Endothelial cell of umbilical vein (primary cell): Measurements from ENCODE around the gene STXBP5. TPM values are rescaled to one million over a fixed set of nuclear protein-coding genes. Genes with fewer than 3 reads are reported as not detected.

Experiments
- BruUV-seq: library from RNA; stranded (reverse); fragments of 400-500 nt; replicated peaks from 2 replicates; lab custom pipeline; 2021; lab: Mats Ljungman, UMichigan
- CTCF ChIA-PET: fragments of 300-600, 350-600 bp; sonication (Branson Sonifier 250); formaldehyde crosslinking; loops from one replicate; lab custom pipeline; 2021; ENCODE audit warnings: antibody characterized with exemption, inconsistent platforms; lab: Charles Lee
- POLR2A ChIA-PET: fragments of 300-600, 350-600 bp; sonication (Branson Sonifier 250); formaldehyde crosslinking; loops from one replicate; lab custom pipeline; 2021; ENCODE audit warnings: antibody characterized with exemption, inconsistent platforms; lab: Charles Lee
- DNase-seq: peaks from one replicate; pipeline ENCODE4 v3.0.0-alpha.2; 2011; ENCODE audit warnings: low read depth, low spot score
- FAIRE-seq: peaks from 2 replicates; lab custom pipeline; 2011; peaks lifted over from hg19 to GRCh38; lab: Jason Lieb, UNC
- H2AFZ ChIP-seq: 2 replicates; pipeline ENCODE4 v1.6.0; 2012; ENCODE audit warnings: low read depth, low read length, control low read depth, inconsistent platforms
- H3K27ac ChIP-seq: 2 replicates; pipeline ENCODE4 v1.5.1; 2011; ENCODE audit warnings: low read depth, mild to moderate bottlenecking, control low read depth, low read length, moderate library complexity; ENCODE audit not compliant: insufficient read depth
- H3K27me3 ChIP-seq, 2 experiments: 2 replicates each; pipeline versions ENCODE4 v1.6.0 to v1.6.1; 2011; ENCODE audit warnings: low read length in 2 of 2, mixed read lengths in 1 of 2; ENCODE audit not compliant: control insufficient read depth in 2 of 2, insufficient read depth in 2 of 2
- H3K36me3 ChIP-seq, 2 experiments: 2 replicates in 1 of 2; 3 replicates in 1 of 2; pipeline ENCODE4 v1.5.1; 2011; ENCODE audit warnings: low read length in 2 of 2, mild to moderate bottlenecking in 1 of 2, moderate library complexity in 1 of 2; ENCODE audit not compliant: control insufficient read depth in 2 of 2, insufficient read depth in 2 of 2; ENCODE audit errors: extremely low read depth in 1 of 2
- H3K4me1 ChIP-seq: 3 replicates; pipeline ENCODE4 v1.5.1; 2011; ENCODE audit warnings: mild to moderate bottlenecking, low read length; ENCODE audit not compliant: control insufficient read depth, insufficient read depth; ENCODE audit errors: extremely low read depth
- H3K4me2 ChIP-seq: 2 replicates; pipeline ENCODE4 v1.6.1; 2011; ENCODE audit warnings: low read length, control low read depth, mixed read lengths; ENCODE audit not compliant: insufficient read depth
- H3K4me3 ChIP-seq, 3 experiments: fragments of 200-600 bp in 1 of 3; sonication (generic), shearing (Covaris generic) in 1 of 3; replicated peaks in 1 of 3; 2 replicates each; pipeline ENCODE4 v1.5.1; 2011 to 2016; ENCODE audit warnings: control low read depth in 3 of 3, low read length in 3 of 3, mild to moderate bottlenecking in 2 of 3, inconsistent platforms in 1 of 3, low read depth in 1 of 3, moderate library complexity in 1 of 3; ENCODE audit not compliant: insufficient read depth in 1 of 3
- H3K79me2 ChIP-seq: 2 replicates; pipeline ENCODE4 v1.6.0; 2012; ENCODE audit warnings: low read length, inconsistent platforms; ENCODE audit not compliant: control insufficient read depth, insufficient read depth
- H3K9ac ChIP-seq: replicated peaks from 2 replicates; pipeline ENCODE3; 2011; ENCODE audit warnings: low read length, control low read depth; ENCODE audit not compliant: insufficient read depth; ENCODE audit errors: extremely low read depth
- H3K9me1 ChIP-seq: replicated peaks from 3 replicates; pipeline ENCODE4 v1.6.0; 2011; ENCODE audit warnings: mild to moderate bottlenecking, low read length; ENCODE audit not compliant: control insufficient read depth, insufficient read depth; ENCODE audit errors: extremely low read depth
- H3K9me3 ChIP-seq: replicated peaks from 2 replicates; pipeline ENCODE4 v1.5.1; 2012; ENCODE audit warnings: low read length, inconsistent platforms; ENCODE audit not compliant: control insufficient read depth, insufficient read depth
- H4K20me1 ChIP-seq: replicated peaks from 2 replicates; pipeline ENCODE3; 2011; ENCODE audit warnings: mild to moderate bottlenecking, low read length; ENCODE audit not compliant: control insufficient read depth, insufficient read depth; ENCODE audit errors: extremely low read depth
- EZH2 ChIP-seq: IDR thresholded peaks from 2 replicates; pipeline ENCODE4 v1.6.1; 2012; ENCODE audit warnings: borderline replicate concordance, low read depth, mild to moderate bottlenecking, moderate library complexity, low read length, inconsistent platforms; ENCODE audit not compliant: severe bottlenecking
- FOS ChIP-seq: IDR thresholded peaks from 2 replicates; pipeline ENCODE4 v1.6.1; 2011; ENCODE audit warnings: mild to moderate bottlenecking, low read length, moderate library complexity, borderline replicate concordance; ENCODE audit not compliant: insufficient read depth
- GATA2 ChIP-seq: IDR thresholded peaks from 2 replicates; pipeline ENCODE4 v1.7.0; 2011; ENCODE audit warnings: low read depth, mild to moderate bottlenecking, moderate library complexity, mixed read lengths, low read length; ENCODE audit not compliant: insufficient read length, insufficient read depth
- JUN ChIP-seq: IDR thresholded peaks from 2 replicates; pipeline ENCODE4 v1.6.1; 2011; ENCODE audit warnings: borderline replicate concordance, low read depth; ENCODE audit not compliant: insufficient read length, insufficient read depth
- MYC ChIP-seq: IDR thresholded peaks from one replicate; pipeline ENCODE4 v1.6.1; 2011; ENCODE audit warnings: mild to moderate bottlenecking, low read depth, low read length
- POLR2A ChIP-seq: IDR thresholded peaks from 2 replicates; pipeline ENCODE4 v1.6.1; 2012; ENCODE audit warnings: low read depth, mild to moderate bottlenecking, control low read depth, low read length
- POLR2AphosphoS5 ChIP-seq: IDR thresholded peaks from 2 replicates; pipeline ENCODE4 v1.6.1; 2012; ENCODE audit warnings: low read depth, mild to moderate bottlenecking, control low read depth, low read length, moderate library complexity; ENCODE audit not compliant: insufficient read depth
- dilution Hi-C: fragments of 300-500 bp; cut with MboI; formaldehyde crosslinking; loops from one replicate; pipeline ENCODE4 v1.15.0; 2019; ENCODE audit warnings: low sequenced_read_pairs; ENCODE audit not compliant: extremely low pct_ligation_motif_present
- intact Hi-C: fragments of 100-400 bp; cut with micrococcal nuclease; formaldehyde crosslinking; loops from one replicate; pipeline ENCODE4 v1.10.0; 2022
- polyA plus RNA-seq, 4 experiments: library from polyadenylated mRNA; depleted of rRNA in 3 of 4; stranded (reverse) in 3 of 4; unstranded in 1 of 4; fragments of >200 nt; gene quantifications; 2 replicates each; pipeline versions ENCODE4 v1.2.1 to v1.2.3, GENCODE V29; 2011 to 2012; ENCODE audit warnings: missing spikeins in 1 of 4
- total RNA-seq: library from RNA; stranded (reverse); gene quantifications from 2 replicates; pipeline ENCODE4 v1.2.3, GENCODE V29; 2021
- TF ChIP-seq, protein P1 (sequence below), 2 donors: IDR thresholded peaks; 1 replicate in 1 of 2; 2 replicates in 1 of 2; pipeline ENCODE4 v1.5.1; 2011; ENCODE audit warnings: low read length in 2 of 2, mild to moderate bottlenecking in 2 of 2, moderate library complexity in 2 of 2, control low read depth in 1 of 2, inconsistent platforms in 1 of 2, low read depth in 1 of 2; ENCODE audit not compliant: insufficient read depth in 1 of 2; ENCODE audit errors: extremely low read depth in 1 of 2
- TF ChIP-seq, protein P2 (sequence below): IDR thresholded peaks from 2 replicates; pipeline ENCODE4 v1.6.1; 2011; ENCODE audit not compliant: insufficient read depth, insufficient read length

STXBP5 gene
- total and polyA plus RNA-seq, 2 donors (not counting 3 experiments of a cell fraction or from before 2014, with no cell fraction given), result 7.1 to 21.8 TPM

DNA sequence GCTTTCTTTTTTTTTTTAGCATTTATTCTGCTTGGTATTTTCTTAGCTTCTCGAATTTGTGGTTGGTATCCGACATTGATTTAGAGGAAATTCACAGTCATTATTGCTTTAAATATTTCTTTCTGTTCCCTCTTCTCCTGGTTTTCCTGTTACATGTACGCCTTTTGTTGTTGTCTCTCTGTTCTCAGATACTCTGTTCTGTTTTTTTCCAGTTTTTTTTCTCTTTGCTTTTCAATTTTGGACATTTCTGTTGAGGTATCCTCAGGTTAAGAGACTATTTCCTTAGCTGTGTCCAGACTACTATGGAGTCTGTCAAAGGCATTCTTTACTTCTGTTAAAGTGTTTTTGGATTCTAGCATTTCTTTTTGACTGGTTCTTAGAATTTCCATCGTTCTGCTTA is 17.5 kb downstream of the STXBP5 start:
- Histone ChIP-seq H4K20me1 (no peaks in the 10 kb centered on the region), H3K27ac (no peak overlapping the region), H3K4me3 (no peak overlapping the region), H3K4me1 (no peaks in the 10 kb centered on the region), H3K9me3 (no peaks in the 10 kb centered on the region), H3K9me1 (no peaks in the 10 kb centered on the region), H3K36me3 (no peaks in the 10 kb centered on the region), H3K4me2 (no peak overlapping the region), H3K27me3 (no peaks in the 10 kb centered on the region), H3K79me2 (peaks cover 17% of the 10 kb centered on the region), H3K9ac (no peak overlapping the region), H2AFZ (no peak overlapping the region)
- DNase-seq, result no peak
- ChIA-PET CTCF (interaction anchor here (0.9 to 1.7 kb wide), 5 partner anchors 9 to 364 kb away, joined by 3 to 6 read pairs (median 3); no protein-coding TSS in a partner anchor), POLR2A (no interaction called here)
- intact Hi-C loops, result loop anchor here (1.0 to 2.0 kb wide), 3 partner anchors 17 to 364 kb away; partner anchors contain the start of gene STXBP5
- dilution Hi-C loops, result no loop called here
- FAIRE-seq, result no peak
- TF ChIP-seq JUN, result no peak
- no peak for TF ChIP-seq GATA2
- TF ChIP-seq FOS, result no peak
- TF ChIP-seq, protein P1, sequence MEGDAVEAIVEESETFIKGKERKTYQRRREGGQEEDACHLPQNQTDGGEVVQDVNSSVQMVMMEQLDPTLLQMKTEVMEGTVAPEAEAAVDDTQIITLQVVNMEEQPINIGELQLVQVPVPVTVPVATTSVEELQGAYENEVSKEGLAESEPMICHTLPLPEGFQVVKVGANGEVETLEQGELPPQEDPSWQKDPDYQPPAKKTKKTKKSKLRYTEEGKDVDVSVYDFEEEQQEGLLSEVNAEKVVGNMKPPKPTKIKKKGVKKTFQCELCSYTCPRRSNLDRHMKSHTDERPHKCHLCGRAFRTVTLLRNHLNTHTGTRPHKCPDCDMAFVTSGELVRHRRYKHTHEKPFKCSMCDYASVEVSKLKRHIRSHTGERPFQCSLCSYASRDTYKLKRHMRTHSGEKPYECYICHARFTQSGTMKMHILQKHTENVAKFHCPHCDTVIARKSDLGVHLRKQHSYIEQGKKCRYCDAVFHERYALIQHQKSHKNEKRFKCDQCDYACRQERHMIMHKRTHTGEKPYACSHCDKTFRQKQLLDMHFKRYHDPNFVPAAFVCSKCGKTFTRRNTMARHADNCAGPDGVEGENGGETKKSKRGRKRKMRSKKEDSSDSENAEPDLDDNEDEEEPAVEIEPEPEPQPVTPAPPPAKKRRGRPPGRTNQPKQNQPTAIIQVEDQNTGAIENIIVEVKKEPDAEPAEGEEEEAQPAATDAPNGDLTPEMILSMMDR (IDR thresholded peaks at IDR 0.05; ENCODE audit: extremely low read depth in 1 of 2, insufficient read depth in 1 of 2, low read depth in 1 of 2, low read length in 2 of 2), result no peak
- TF ChIP-seq, protein P2, sequence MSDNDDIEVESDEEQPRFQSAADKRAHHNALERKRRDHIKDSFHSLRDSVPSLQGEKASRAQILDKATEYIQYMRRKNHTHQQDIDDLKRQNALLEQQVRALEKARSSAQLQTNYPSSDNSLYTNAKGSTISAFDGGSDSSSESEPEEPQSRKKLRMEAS, result no peak
- TF ChIP-seq POLR2A, result no peak
- no peak for TF ChIP-seq EZH2
- TF ChIP-seq MYC, result no peak
- TF ChIP-seq POLR2AphosphoS5, result no peak
- no TSS peak for BruUV-seq
